Measurements from ENCODE around the gene MEGF6. TPM values are rescaled to one million over a fixed set of nuclear protein-coding genes. Genes with fewer than 3 reads are reported as not detected.

The MEGF6 gene
- total and polyA plus RNA-seq, 12 donors = 1.8 to 14.1 (median 7.0) TPM

- Histone ChIP-seq H3K9me3 (no peaks in the 10 kb centered on the region), H3K27me3 (peaks cover 13 to 68% (median 52%) of the 10 kb centered on the region in 7 donors), H3K4me1 (peaks cover 7 to 23% (median 17%) of the 10 kb centered on the region in 9 donors), H3K27ac (no peak overlapping the region), H3K4me3 (peak overlapping the region; percentile 15 to 57 (median 46)), H3K36me3 (no peaks in the 10 kb centered on the region)
- DNase-seq = no peak
- intact Hi-C loops (cut with DNase I) = no loop called here
- TF ChIP-seq, protein P1, sequence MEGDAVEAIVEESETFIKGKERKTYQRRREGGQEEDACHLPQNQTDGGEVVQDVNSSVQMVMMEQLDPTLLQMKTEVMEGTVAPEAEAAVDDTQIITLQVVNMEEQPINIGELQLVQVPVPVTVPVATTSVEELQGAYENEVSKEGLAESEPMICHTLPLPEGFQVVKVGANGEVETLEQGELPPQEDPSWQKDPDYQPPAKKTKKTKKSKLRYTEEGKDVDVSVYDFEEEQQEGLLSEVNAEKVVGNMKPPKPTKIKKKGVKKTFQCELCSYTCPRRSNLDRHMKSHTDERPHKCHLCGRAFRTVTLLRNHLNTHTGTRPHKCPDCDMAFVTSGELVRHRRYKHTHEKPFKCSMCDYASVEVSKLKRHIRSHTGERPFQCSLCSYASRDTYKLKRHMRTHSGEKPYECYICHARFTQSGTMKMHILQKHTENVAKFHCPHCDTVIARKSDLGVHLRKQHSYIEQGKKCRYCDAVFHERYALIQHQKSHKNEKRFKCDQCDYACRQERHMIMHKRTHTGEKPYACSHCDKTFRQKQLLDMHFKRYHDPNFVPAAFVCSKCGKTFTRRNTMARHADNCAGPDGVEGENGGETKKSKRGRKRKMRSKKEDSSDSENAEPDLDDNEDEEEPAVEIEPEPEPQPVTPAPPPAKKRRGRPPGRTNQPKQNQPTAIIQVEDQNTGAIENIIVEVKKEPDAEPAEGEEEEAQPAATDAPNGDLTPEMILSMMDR (IDR thresholded peaks at IDR 0.05) = no peak
- no peak for ATAC-seq
- 7 to 9% methylated on average over 27 of the region's 27 CpGs for WGBS, 2 donors
Observed at GRCh38 chr1:3610527-3611169, 660 bp downstream of the MEGF6 start.

DNA sequence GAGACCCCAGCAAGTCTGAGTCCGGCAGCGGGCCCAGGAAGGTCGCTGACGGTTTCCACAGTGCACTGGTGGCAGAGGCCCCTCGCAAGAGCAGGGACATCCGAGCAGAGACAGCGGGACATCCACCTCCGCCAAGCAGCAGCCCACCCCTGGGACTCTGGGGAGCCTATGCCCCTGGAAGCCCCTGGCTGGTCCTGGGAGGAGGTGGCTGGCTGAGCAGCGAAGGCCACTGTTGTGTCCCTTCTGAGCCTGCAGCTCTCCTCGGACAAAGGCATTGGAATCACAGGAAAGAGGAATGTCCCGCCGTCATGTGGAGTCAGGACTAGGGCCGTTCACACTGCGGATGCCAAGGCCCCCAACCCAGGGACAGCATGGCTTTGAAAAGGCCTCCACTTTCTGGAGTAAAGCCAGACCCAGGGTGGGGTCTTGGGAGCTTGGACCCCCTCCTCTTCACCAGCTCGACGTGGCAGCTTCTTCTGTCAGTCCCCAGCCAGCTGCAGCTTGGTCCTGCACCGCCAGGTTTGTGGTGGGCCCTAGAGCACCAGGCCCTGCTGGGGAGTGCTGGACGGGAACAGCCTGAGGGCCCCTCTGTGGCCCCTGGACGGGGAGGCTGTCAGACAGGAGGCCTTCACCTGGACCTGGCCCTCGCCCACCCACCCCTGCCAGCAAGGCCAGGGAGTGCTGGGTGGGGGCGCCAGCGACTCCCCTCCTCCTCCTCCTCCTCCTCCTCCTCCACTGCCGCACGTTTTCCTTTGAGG lies 1.4 kb downstream of the MEGF6 start:
- intact Hi-C loops (cut with DNase I) = no loop called here
- TF ChIP-seq, protein P1 (IDR thresholded peaks at IDR 0.05) = no peak
- 67 to 73% methylated on average over 24 of the region's 24 CpGs for WGBS, 2 donors
- H3K9me3 ChIP-seq = no peaks in the 10 kb centered on the region
- H3K4me3 ChIP-seq = no peak overlapping the region
- peaks cover 13 to 68% (median 49%) of the 10 kb centered on the region in 7 donors for H3K27me3 ChIP-seq
- H3K27ac ChIP-seq = no peak overlapping the region
- DNase-seq (no peak), ATAC-seq (no peak)
- H3K4me1 ChIP-seq = peaks cover 7 to 23% (median 17%) of the 10 kb centered on the region in 9 donors
- no peaks in the 10 kb centered on the region for H3K36me3 ChIP-seq

DNA sequence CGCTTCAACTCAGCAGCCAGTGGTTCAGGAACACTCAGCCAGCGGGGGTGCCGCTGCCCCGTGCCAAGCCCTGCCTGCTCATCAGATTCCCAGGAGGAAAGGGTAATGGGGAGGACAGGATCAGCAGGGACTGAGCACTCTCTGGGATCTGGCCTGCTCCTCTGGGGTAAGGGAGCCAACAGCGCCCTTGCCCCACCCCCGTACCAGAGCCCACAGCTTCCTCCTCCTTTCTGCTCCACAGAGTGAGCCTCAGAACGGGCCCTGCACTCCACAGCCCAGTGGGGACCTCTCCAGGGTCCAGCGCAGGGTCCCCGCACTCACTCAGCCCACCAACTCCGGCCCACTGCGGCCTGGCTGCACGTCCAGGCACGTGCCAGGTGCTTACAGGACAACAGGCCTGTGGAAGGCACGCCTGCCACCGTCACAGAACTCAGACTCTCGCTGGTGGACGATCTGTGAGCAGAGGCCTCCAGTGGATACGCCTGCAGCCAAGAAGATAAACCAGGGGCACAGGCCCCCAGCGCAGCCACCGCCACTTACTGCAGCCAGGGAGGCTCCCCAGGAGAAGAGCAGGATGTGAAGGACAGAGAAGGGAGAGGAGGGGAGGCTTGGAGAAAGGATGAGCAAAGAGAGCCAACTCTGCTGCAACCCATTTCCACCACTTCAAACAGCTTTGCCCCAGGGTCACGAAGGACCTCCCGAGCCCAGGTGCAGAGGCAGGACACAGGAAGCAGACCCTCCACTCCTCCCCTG lies 2.1 kb downstream of the MEGF6 start:
- TF ChIP-seq, protein P1 (IDR thresholded peaks at IDR 0.05) = no peak
- H3K9me3 ChIP-seq = no peaks in the 10 kb centered on the region
- H3K4me1 ChIP-seq = peaks cover 7 to 23% (median 17%) of the 10 kb centered on the region in 9 donors
- no peak overlapping the region for H3K4me3 ChIP-seq
- intact Hi-C loops (cut with DNase I) = no loop called here
- peaks cover 13 to 71% (median 49%) of the 10 kb centered on the region in 7 donors for H3K27me3 ChIP-seq
- no peaks in the 10 kb centered on the region for H3K36me3 ChIP-seq
- DNase-seq (no peak), ATAC-seq (no peak)
- no peak overlapping the region for H3K27ac ChIP-seq
- WGBS, 2 donors = 85 to 86% methylated on average over 22 of the region's 22 CpGs

- intact Hi-C loops (cut with DNase I) = no loop called here
- H3K27me3 ChIP-seq = peaks cover 13 to 69% (median 49%) of the 10 kb centered on the region in 7 donors
- H3K9me3 ChIP-seq = no peaks in the 10 kb centered on the region
Observed at GRCh38 chr1:3608154-3608553, 3.2 kb downstream of the MEGF6 start.

More at GRCh38 chr1:3608154-3608553, 3.2 kb downstream of the MEGF6 start:
- TF ChIP-seq, protein P1 (IDR thresholded peaks at IDR 0.05) = no peak
- H3K4me3 ChIP-seq = no peak overlapping the region
- ATAC-seq = no peak
- no peak overlapping the region for H3K27ac ChIP-seq
- peaks cover 7 to 23% (median 17%) of the 10 kb centered on the region in 9 donors for H3K4me1 ChIP-seq
- no peak for DNase-seq
- no peaks in the 10 kb centered on the region for H3K36me3 ChIP-seq
- 87 to 92% methylated on average over 7 of the region's 7 CpGs for WGBS, 2 donors
